IMR-90 (cell line): ENCODE measurements around the gene PTCH1. TPM values are rescaled to one million over a fixed set of nuclear protein-coding genes. Genes with fewer than 3 reads are reported as not detected.

Experiments
- ATAC-seq: fragments of 200-7000 bp; cut with Tn5 transposase; 2 replicates; pipeline ENCODE4 v1.9.1; 2020; ENCODE audit warnings: low read depth, mild to moderate bottlenecking, moderate library complexity
- BruUV-seq: library from RNA; stranded (reverse); fragments of 400-500 nt; replicated peaks from 2 replicates; lab custom pipeline; 2021; lab: Mats Ljungman, UMichigan
- CTCF ChIA-PET: fragments of 300-600 bp; formaldehyde crosslinking; extraction: SDS; loops from one replicate; lab custom pipeline; 2021; ENCODE audit warnings: antibody characterized with exemption; lab: Yijun Ruan, JAX
- POLR2A ChIA-PET: fragments of 300-600 bp; sonication (Branson Sonifier 250); formaldehyde crosslinking; loops from one replicate; lab custom pipeline; 2022; ENCODE audit warnings: antibody characterized with exemption; ENCODE audit not compliant: unreplicated experiment; lab: Charles Lee
- DNase-seq: peaks from one replicate; pipeline ENCODE4 v3.0.0; 2013
- H2AFZ ChIP-seq: replicated peaks from 2 replicates; pipeline ENCODE3; 2013; ENCODE audit warnings: low read length, mild to moderate bottlenecking; ENCODE audit not compliant: poor library complexity
- H2AK5ac ChIP-seq: 2 replicates; pipeline ENCODE4 v1.6.1; 2013; ENCODE audit warnings: low read depth, low read length, inconsistent platforms
- H2AK9ac ChIP-seq: replicated peaks from 2 replicates; pipeline ENCODE3; 2013; ENCODE audit warnings: mild to moderate bottlenecking, low read depth, low read length, moderate library complexity; ENCODE audit not compliant: poor library complexity
- H2BK120ac ChIP-seq: 2 replicates; pipeline ENCODE4 v1.6.1; 2013; ENCODE audit warnings: low read depth, low read length, inconsistent platforms
- H2BK15ac ChIP-seq: 3 replicates; pipeline ENCODE4 v1.6.1; 2013; ENCODE audit warnings: low read depth, low read length, inconsistent platforms
- H2BK20ac ChIP-seq: 2 replicates; pipeline ENCODE4 v1.6.1; 2013; ENCODE audit warnings: low read depth, mild to moderate bottlenecking, inconsistent platforms, low read length, moderate library complexity
- H2BK5ac ChIP-seq: 2 replicates; pipeline ENCODE4 v1.6.1; 2013; ENCODE audit warnings: mild to moderate bottlenecking, low read depth, low read length, inconsistent platforms; ENCODE audit not compliant: poor library complexity, severe bottlenecking
- H3K14ac ChIP-seq: replicated peaks from 2 replicates; pipeline ENCODE4 v1.6.1; 2013; ENCODE audit warnings: low read depth, low read length, inconsistent platforms
- H3K18ac ChIP-seq: 2 replicates; pipeline ENCODE4 v1.6.1; 2013; ENCODE audit warnings: low read depth, low read length, control low read depth
- H3K23ac ChIP-seq: 2 replicates; pipeline ENCODE4 v1.6.1; 2013; ENCODE audit warnings: low read depth, low read length, inconsistent platforms
- H3K27ac ChIP-seq: 2 replicates; pipeline ENCODE4 v1.5.1; 2013; ENCODE audit warnings: mild to moderate bottlenecking, control low read depth, low read length; ENCODE audit not compliant: insufficient read depth
- H3K27me3 ChIP-seq: 2 replicates; pipeline ENCODE4 v1.6.1; 2013; ENCODE audit warnings: low read length; ENCODE audit not compliant: control insufficient read depth, insufficient read depth
- H3K36me3 ChIP-seq: 2 replicates; pipeline ENCODE4 v1.6.1; 2013; ENCODE audit warnings: low read length, mixed read lengths; ENCODE audit not compliant: control insufficient read depth, insufficient read depth
- H3K4ac ChIP-seq: 2 replicates; pipeline ENCODE4 v1.6.1; 2013; ENCODE audit warnings: low read depth, low read length, inconsistent platforms
- H3K4me1 ChIP-seq: 2 replicates; pipeline ENCODE4 v1.6.1; 2013; ENCODE audit warnings: low read length, mixed read lengths; ENCODE audit not compliant: control insufficient read depth, insufficient read depth
- H3K4me2 ChIP-seq: 2 replicates; pipeline ENCODE4 v1.6.1; 2013; ENCODE audit warnings: low read depth, mild to moderate bottlenecking, control low read depth, low read length, moderate library complexity
- H3K4me3 ChIP-seq: 2 replicates; pipeline ENCODE4 v1.5.1; 2013; ENCODE audit warnings: low read depth, mild to moderate bottlenecking, control low read depth, low read length, moderate library complexity; ENCODE audit not compliant: insufficient read depth
- H3K56ac ChIP-seq: 2 replicates; pipeline ENCODE4 v1.6.1; 2013; ENCODE audit warnings: low read length, inconsistent platforms; ENCODE audit not compliant: insufficient read depth; ENCODE audit errors: extremely low read depth
- H3K79me1 ChIP-seq, 2 experiments: 2 replicates each; pipeline ENCODE4 v1.6.1; 2013; ENCODE audit warnings: low read length in 2 of 2, inconsistent platforms in 1 of 2, low read depth in 1 of 2
- H3K9ac ChIP-seq: 2 replicates; pipeline ENCODE4 v1.6.1; 2013; ENCODE audit warnings: low read depth, low read length, control low read depth
- H3K9me1 ChIP-seq: 2 replicates; pipeline ENCODE4 v1.6.1; 2013; ENCODE audit warnings: low read length, inconsistent platforms; ENCODE audit not compliant: insufficient read depth
- H3K9me3 ChIP-seq: 2 replicates; pipeline ENCODE4 v1.6.1; 2013; ENCODE audit warnings: low read length; ENCODE audit not compliant: control insufficient read depth, insufficient read depth
- H4K20me1 ChIP-seq: 2 replicates; pipeline ENCODE4 v1.6.1; 2013; ENCODE audit warnings: low read length, inconsistent platforms; ENCODE audit not compliant: insufficient read depth
- H4K5ac ChIP-seq: 2 replicates; pipeline ENCODE4 v1.6.1; 2013; ENCODE audit warnings: mild to moderate bottlenecking, low read depth, low read length, control low read depth
- H4K8ac ChIP-seq, 2 experiments: 2 replicates each; pipeline ENCODE4 v1.6.1; 2013; ENCODE audit warnings: low read depth in 2 of 2, low read length in 2 of 2, control low read depth in 1 of 2, inconsistent platforms in 1 of 2
- H4K91ac ChIP-seq: 2 replicates; pipeline ENCODE4 v1.6.1; 2013; ENCODE audit warnings: low read depth, low read length, inconsistent platforms; ENCODE audit not compliant: insufficient read depth
- BHLHE40 ChIP-seq: fragments of 150-350 bp; IDR thresholded peaks from 2 replicates; pipeline ENCODE4 v1.6.1; 2016; ENCODE audit warnings: mild to moderate bottlenecking, low read depth, low read length
- CHD1 ChIP-seq: IDR thresholded peaks from 2 replicates; pipeline ENCODE4 v1.6.1; 2012; ENCODE audit warnings: low read depth, low read length, improper control_type of control experiment
- FOS ChIP-seq: fragments of 150-350 bp; IDR thresholded peaks from 2 replicates; pipeline ENCODE4 v1.6.1; 2016; ENCODE audit warnings: low read depth, low read length
- MAFK ChIP-seq: IDR thresholded peaks from 2 replicates; pipeline ENCODE4 v1.6.1; 2012; ENCODE audit warnings: low read depth, low read length, improper control_type of control experiment
- MAZ ChIP-seq: IDR thresholded peaks from 2 replicates; pipeline ENCODE4 v1.6.1; 2012; ENCODE audit warnings: low read depth, mild to moderate bottlenecking, low read length, improper control_type of control experiment, moderate library complexity, borderline replicate concordance
- NFE2L2 ChIP-seq: fragments of 150-350 bp; IDR thresholded peaks from 2 replicates; pipeline ENCODE4 v1.6.1; 2016; ENCODE audit warnings: low read depth, mild to moderate bottlenecking, low read length
- POLR2A ChIP-seq: IDR thresholded peaks from 2 replicates; pipeline ENCODE4 v1.6.1; 2012; ENCODE audit warnings: mild to moderate bottlenecking, low read depth, low read length
- RFX5 ChIP-seq: IDR thresholded peaks from 2 replicates; pipeline ENCODE4 v1.8.0; 2012; ENCODE audit warnings: low read depth, mild to moderate bottlenecking, low read length, moderate library complexity
- SMC3 ChIP-seq: fragments of 150-350 bp; IDR thresholded peaks from 2 replicates; pipeline ENCODE4 v1.6.1; 2016; ENCODE audit warnings: low read depth, mild to moderate bottlenecking, antibody characterized with exemption, low read length, moderate library complexity
- WGBS, 2 experiments: methylation state at CpG; one replicate each; pipeline versions ENCODE4 v1.1.5 to v1.1.7; 2013; ENCODE audit warnings: missing lambda C conversion rate in 2 of 2; ENCODE audit not compliant: insufficient read length in 1 of 2; ENCODE audit errors: extremely low coverage in 2 of 2; 5-methylcytosine and 5-hydroxymethylcytosine counted together
- dilution Hi-C: fragments of 300-500 bp; cut with HindIII; formaldehyde crosslinking; loops from one replicate; pipeline ENCODE4 v1.14.3; 2018; ENCODE audit warnings: low sequenced_read_pairs; ENCODE audit not compliant: unreplicated experiment
- in situ Hi-C: fragments of 300-500 bp; cut with MboI; formaldehyde crosslinking; loops from 3 replicates; pipeline ENCODE4 v1.14.3; 2019; ENCODE audit warnings: low sequenced_read_pairs, inconsistent platforms, mixed read lengths
- intact Hi-C: fragments of 100-400 bp; cut with micrococcal nuclease; formaldehyde crosslinking; loops from 2 replicates; pipeline ENCODE4 v1.10.0; 2022
- polyA plus RNA-seq, 3 experiments: library from polyadenylated mRNA; depleted of rRNA; stranded (reverse); fragments of >200 nt; gene quantifications; 2 replicates each; pipeline ENCODE4 v1.2.3, GENCODE V29; 2012; ENCODE audit warnings: low replicate concordance in 1 of 3
- total RNA-seq: library from RNA; depleted of rRNA; stranded (reverse); fragments of >200 nt; gene quantifications from 2 replicates; pipeline ENCODE4 v1.2.3, GENCODE V29; 2012

The PTCH1 gene
- total and polyA plus RNA-seq, 2 of the 4 experiments (the other 2 are of a cell fraction), result 4.1 to 5.0 TPM

DNA sequence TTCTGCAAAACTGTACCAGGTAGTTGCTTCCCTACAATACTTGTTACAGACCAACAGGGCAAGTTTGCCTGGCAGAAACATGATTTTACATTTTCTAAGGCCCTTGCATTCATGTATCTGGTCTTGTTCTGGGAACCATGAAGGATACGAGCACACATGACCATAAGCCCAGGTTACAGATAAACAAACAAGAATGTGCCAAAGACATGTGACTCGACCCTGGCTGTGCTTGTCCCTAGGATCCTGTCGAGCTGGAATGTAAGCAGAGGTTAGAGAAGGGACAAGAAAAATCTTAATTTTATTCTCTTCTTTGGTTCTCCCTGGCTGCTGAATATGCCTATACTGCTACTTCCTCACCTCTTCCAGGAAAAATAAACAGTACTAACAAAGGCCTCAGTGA, 32.5 kb downstream of the PTCH1 start:
- Histone ChIP-seq H3K14ac (no peak overlapping the region), H3K9ac (no peak overlapping the region), H3K27ac (no peak overlapping the region), H3K27me3 (no peaks in the 10 kb centered on the region), H2BK20ac (no peak overlapping the region), H3K56ac (no peak overlapping the region), H4K5ac (no peak overlapping the region), H2BK5ac (no peak overlapping the region), H3K23ac (0 out of 2 replicates have a peak overlapping the region, but pooled peaks have one; percentile 40), H3K36me3 (peaks cover 13% of the 10 kb centered on the region), H3K4me1 (peaks cover 3% of the 10 kb centered on the region; the same call in 1 of the 2 replicates), H2BK120ac (no peak overlapping the region), H3K4me3 (no peak overlapping the region), H3K18ac (no peak overlapping the region), H4K20me1 (peaks cover 28% of the 10 kb centered on the region), H4K91ac (no peak overlapping the region), H3K9me1 (peaks cover 11% of the 10 kb centered on the region), H3K4ac (no peak overlapping the region), H2AK5ac (no peak overlapping the region), H2BK15ac (no peak overlapping the region), H3K9me3 (no peaks in the 10 kb centered on the region), H4K8ac (no peak overlapping the region), H3K4me2 (no peak overlapping the region), H2AK9ac (no peak overlapping the region), H2AFZ (no peak overlapping the region), H3K79me1 (peaks cover 7 to 32% of the 10 kb centered on the region in 2 experiments; a peak in 3 of 4 replicates)
- no CpG with 5 or more reads among the region's 3 CpGs for WGBS, 2 experiments
- BruUV-seq, result no TSS peak
- CTCF ChIA-PET, result no interaction called here
- dilution Hi-C loops (no loop called here), intact Hi-C loops (no loop called here), in situ Hi-C loops (no loop called here)
- DNase-seq (no peak), ATAC-seq (no peak)
- POLR2A ChIA-PET, result no interaction called here
- TF ChIP-seq BHLHE40 (no peak), CHD1 (no peak), SMC3 (no peak), RFX5 (no peak), POLR2A (no peak), NFE2L2 (no peak), MAFK (no peak), MAZ (no peak), FOS (no peak)
